Fibroblast of lung (primary cell): ENCODE results near the gene OSBPL1A. TPM values are rescaled to one million over a fixed set of nuclear protein-coding genes. Genes with fewer than 3 reads are reported as not detected.

Experiments used
- DNase-seq, 2 donors: peaks; one replicate each; pipeline versions ENCODE4 v3.0.0 to v3.0.0-alpha.2; 2010; ENCODE audit warnings: low read depth in 2 of 2
- H2AFZ ChIP-seq: 2 replicates; pipeline ENCODE4 v1.5.1; 2012; ENCODE audit warnings: low read length, control low read depth, inconsistent platforms
- H3K27ac ChIP-seq: 2 replicates; pipeline ENCODE4 v1.5.1; 2011; ENCODE audit warnings: low read length, control low read depth; ENCODE audit not compliant: insufficient read depth
- H3K27me3 ChIP-seq: 2 replicates; pipeline ENCODE4 v1.5.1; 2011; ENCODE audit warnings: mild to moderate bottlenecking, low read length; ENCODE audit not compliant: control insufficient read depth, insufficient read depth
- H3K36me3 ChIP-seq: 2 replicates; pipeline ENCODE4 v1.5.1; 2011; ENCODE audit warnings: low read length; ENCODE audit not compliant: control insufficient read depth, insufficient read depth
- H3K4me1 ChIP-seq: 2 replicates; pipeline ENCODE4 v1.5.1; 2011; ENCODE audit warnings: low read length; ENCODE audit not compliant: control insufficient read depth, insufficient read depth; ENCODE audit errors: extremely low read depth
- H3K4me2 ChIP-seq: 2 replicates; pipeline ENCODE4 v1.5.1; 2011; ENCODE audit warnings: low read length, control low read depth; ENCODE audit not compliant: insufficient read depth; ENCODE audit errors: extremely low read depth
- H3K4me3 ChIP-seq, 4 experiments: fragments of 200-600 bp in 1 of 4; sonication (generic) in 1 of 4; replicated peaks in 1 of 4; 2 replicates each; pipeline ENCODE4 v1.5.1; 2011 to 2016; ENCODE audit warnings: low read length in 4 of 4, low read depth in 3 of 4, mild to moderate bottlenecking in 3 of 4, control low read depth in 2 of 4, inconsistent platforms in 1 of 4, mixed read lengths in 1 of 4; ENCODE audit not compliant: insufficient read depth in 1 of 4; ENCODE audit errors: control extremely low read depth in 1 of 4
- H3K79me2 ChIP-seq: 2 replicates; pipeline ENCODE4 v1.5.1; 2012; ENCODE audit warnings: mild to moderate bottlenecking, low read length, inconsistent platforms; ENCODE audit not compliant: control insufficient read depth, insufficient read depth
- H3K9ac ChIP-seq: 2 replicates; pipeline ENCODE4 v1.5.1; 2011; ENCODE audit warnings: mild to moderate bottlenecking, low read length, control low read depth; ENCODE audit not compliant: insufficient read depth
- H3K9me3 ChIP-seq: 2 replicates; pipeline ENCODE4 v1.5.1; 2012; ENCODE audit warnings: low read depth, low read length; ENCODE audit not compliant: control insufficient read depth, insufficient read depth
- H4K20me1 ChIP-seq: 2 replicates; pipeline ENCODE4 v1.5.1; 2011; ENCODE audit warnings: low read length; ENCODE audit not compliant: control insufficient read depth, insufficient read depth; ENCODE audit errors: extremely low read depth
- CTCF ChIP-seq, 2 donors: IDR thresholded peaks in 1 of 2; conservative IDR thresholded peaks in 1 of 2; 1 replicate in 1 of 2; 2 replicates in 1 of 2; pipeline ENCODE4 v1.5.1; 2011 to 2012; ENCODE audit warnings: low read length in 2 of 2, control low read depth in 1 of 2, inconsistent platforms in 1 of 2, low read depth in 1 of 2, mild to moderate bottlenecking in 1 of 2
- EZH2 ChIP-seq: IDR thresholded peaks from 2 replicates; pipeline ENCODE4 v1.5.1; 2012; ENCODE audit warnings: low read length, control low read depth, mild to moderate bottlenecking; ENCODE audit errors: missing control alignments
- polyA plus RNA-seq, 2 donors: library from polyadenylated mRNA; depleted of rRNA in 1 of 2; stranded (reverse) in 1 of 2; unstranded in 1 of 2; fragments of >200 nt; gene quantifications; 2 replicates each; pipeline ENCODE4 v1.2.1, GENCODE V29; 2011 to 2012; ENCODE audit warnings: missing spikeins in 1 of 2
- total RNA-seq: library from RNA; depleted of rRNA; stranded (reverse); fragments of >200 nt; gene quantifications from 2 replicates; pipeline ENCODE4 v1.2.1, GENCODE V29; 2014

OSBPL1A gene
- total and polyA plus RNA-seq, 2 donors (not counting 1 experiment from before 2014, with no cell fraction given) = 67.5 to 73.3 TPM

GRCh38 chr18:24293254-24293653, 104.4 kb downstream of the OSBPL1A start:
- H3K4me2 ChIP-seq = no peak overlapping the region
- no peak overlapping the region for H3K9ac ChIP-seq
- no peak overlapping the region for H3K4me3 ChIP-seq
- H2AFZ ChIP-seq = no peak overlapping the region
- TF ChIP-seq CTCF (conservative IDR thresholded peaks at IDR 0.05 in 1 of 2, IDR thresholded peaks at IDR 0.05 in 1 of 2; ENCODE audit: low read depth in 1 of 2, low read length in 2 of 2) (no peak), EZH2 (no peak)
- DNase-seq = no peak
- no peaks in the 10 kb centered on the region for H3K9me3 ChIP-seq
- no peaks in the 10 kb centered on the region for H4K20me1 ChIP-seq
- no peaks in the 10 kb centered on the region for H3K27me3 ChIP-seq
- no peaks in the 10 kb centered on the region for H3K4me1 ChIP-seq
- no peaks in the 10 kb centered on the region for H3K79me2 ChIP-seq
- no peaks in the 10 kb centered on the region for H3K36me3 ChIP-seq
- no peak overlapping the region for H3K27ac ChIP-seq

GRCh38 chr18:24278591-24278990, 119.0 kb downstream of the OSBPL1A start:
- DNase-seq = no peak
- Histone ChIP-seq H3K9me3 (no peaks in the 10 kb centered on the region), H3K4me2 (no peak overlapping the region), H4K20me1 (no peaks in the 10 kb centered on the region), H3K4me1 (no peaks in the 10 kb centered on the region), H3K36me3 (no peaks in the 10 kb centered on the region), H3K4me3 (no peak overlapping the region), H3K79me2 (no peaks in the 10 kb centered on the region), H2AFZ (no peak overlapping the region), H3K9ac (no peak overlapping the region), H3K27me3 (no peaks in the 10 kb centered on the region), H3K27ac (no peak overlapping the region)
- TF ChIP-seq CTCF (conservative IDR thresholded peaks at IDR 0.05 in 1 of 2, IDR thresholded peaks at IDR 0.05 in 1 of 2; ENCODE audit: low read depth in 1 of 2, low read length in 2 of 2) (no peak), EZH2 (no peak)

- Histone ChIP-seq H3K9me3 (no peaks in the 10 kb centered on the region), H3K79me2 (no peaks in the 10 kb centered on the region), H3K27ac (no peak overlapping the region), H3K9ac (no peak overlapping the region), H3K27me3 (no peaks in the 10 kb centered on the region), H3K4me2 (no peak overlapping the region), H3K36me3 (no peaks in the 10 kb centered on the region), H3K4me3 (no peak overlapping the region), H2AFZ (no peak overlapping the region), H3K4me1 (peaks cover 3% of the 10 kb centered on the region), H4K20me1 (no peaks in the 10 kb centered on the region)
- TF ChIP-seq EZH2 (no peak), CTCF (conservative IDR thresholded peaks at IDR 0.05 in 1 of 2, IDR thresholded peaks at IDR 0.05 in 1 of 2; ENCODE audit: low read depth in 1 of 2, low read length in 2 of 2) (no peak)
- no peak for DNase-seq
Observed at GRCh38 chr18:24277516-24278195, 120.0 kb downstream of the OSBPL1A start.
